Sigmoid colon (tissue), 4 donors: ENCODE data around the gene NMRAL1.

Experiments
- EP300 ChIP-seq, 4 donors: sonication (generic); formaldehyde crosslinking; IDR thresholded peaks; one replicate each; pipeline ENCODE4 v1.6.1; 2017; ENCODE audit warnings: antibody characterized with exemption in 4 of 4
- POLR2A ChIP-seq, 2 donors: fragments of 450-650 bp; IDR thresholded peaks; one replicate each; pipeline ENCODE4 v1.6.1; 2016; ENCODE audit warnings: antibody characterized with exemption in 2 of 2, mild to moderate bottlenecking in 2 of 2, moderate library complexity in 2 of 2
- POLR2AphosphoS5 ChIP-seq, 4 donors: sonication (generic); formaldehyde crosslinking; IDR thresholded peaks; one replicate each; pipeline ENCODE4 v1.6.1; 2017; ENCODE audit warnings: antibody characterized with exemption in 4 of 4
- TF ChIP-seq, protein P1 (sequence below), 4 experiments: fragments of 450-650 bp in 3 of 4; fragments of 200-600 bp in 1 of 4; IDR thresholded peaks; one replicate each; pipeline ENCODE4 v1.5.1; 2016 to 2019; ENCODE audit warnings: antibody characterized with exemption in 4 of 4, mild to moderate bottlenecking in 3 of 4, moderate library complexity in 2 of 4

DNA sequence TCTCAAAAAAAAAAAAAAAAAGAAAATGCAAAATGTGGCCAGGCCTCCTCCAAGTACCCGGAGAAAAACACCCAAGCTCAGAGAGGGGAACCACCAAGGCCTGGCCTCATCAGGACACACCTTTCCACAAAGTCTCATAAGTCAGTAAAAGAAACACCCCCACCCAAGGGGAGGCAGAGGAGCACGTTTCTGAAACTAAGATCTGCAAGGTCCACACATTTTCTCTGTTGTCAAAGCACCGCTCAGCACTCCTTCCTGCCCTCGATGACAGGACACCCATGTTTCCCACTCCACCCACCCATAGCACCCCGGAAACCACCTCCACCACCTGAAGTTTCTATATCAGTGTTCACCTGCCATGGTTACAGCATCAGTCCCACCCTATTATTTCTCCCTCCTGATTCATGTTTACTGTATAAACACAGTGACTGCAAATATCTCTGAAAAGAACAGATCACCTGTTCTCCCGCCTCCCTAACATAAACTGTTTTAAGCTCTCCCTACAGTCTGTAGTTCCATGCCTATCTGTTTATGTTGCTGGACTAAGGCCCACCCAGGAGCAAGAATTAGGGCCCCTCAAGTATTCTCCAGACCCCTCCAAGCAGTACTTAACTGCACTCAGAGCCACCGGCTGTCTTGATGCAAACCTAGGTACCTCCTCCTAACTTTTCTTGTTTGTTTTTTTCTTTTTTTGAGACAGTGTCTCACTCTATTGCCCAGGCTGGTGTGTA, 60.1 kb downstream of the NMRAL1 start:
- no peak for TF ChIP-seq POLR2AphosphoS5 (IDR thresholded peaks at IDR 0.05)
- no peak for TF ChIP-seq POLR2A (IDR thresholded peaks at IDR 0.05)
- TF ChIP-seq, protein P1, sequence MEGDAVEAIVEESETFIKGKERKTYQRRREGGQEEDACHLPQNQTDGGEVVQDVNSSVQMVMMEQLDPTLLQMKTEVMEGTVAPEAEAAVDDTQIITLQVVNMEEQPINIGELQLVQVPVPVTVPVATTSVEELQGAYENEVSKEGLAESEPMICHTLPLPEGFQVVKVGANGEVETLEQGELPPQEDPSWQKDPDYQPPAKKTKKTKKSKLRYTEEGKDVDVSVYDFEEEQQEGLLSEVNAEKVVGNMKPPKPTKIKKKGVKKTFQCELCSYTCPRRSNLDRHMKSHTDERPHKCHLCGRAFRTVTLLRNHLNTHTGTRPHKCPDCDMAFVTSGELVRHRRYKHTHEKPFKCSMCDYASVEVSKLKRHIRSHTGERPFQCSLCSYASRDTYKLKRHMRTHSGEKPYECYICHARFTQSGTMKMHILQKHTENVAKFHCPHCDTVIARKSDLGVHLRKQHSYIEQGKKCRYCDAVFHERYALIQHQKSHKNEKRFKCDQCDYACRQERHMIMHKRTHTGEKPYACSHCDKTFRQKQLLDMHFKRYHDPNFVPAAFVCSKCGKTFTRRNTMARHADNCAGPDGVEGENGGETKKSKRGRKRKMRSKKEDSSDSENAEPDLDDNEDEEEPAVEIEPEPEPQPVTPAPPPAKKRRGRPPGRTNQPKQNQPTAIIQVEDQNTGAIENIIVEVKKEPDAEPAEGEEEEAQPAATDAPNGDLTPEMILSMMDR (IDR thresholded peaks at IDR 0.05), result no peak
- no peak for TF ChIP-seq EP300 (IDR thresholded peaks at IDR 0.05)
